H9 (cell line): ENCODE data around the gene SEC61B. TPM values are rescaled to one million over a fixed set of nuclear protein-coding genes. Genes with fewer than 3 reads are reported as not detected.

Experiments used
- DNase-seq: peaks from one replicate; pipeline ENCODE4 v3.0.0-alpha.2; 2017
- H2AFZ ChIP-seq: one replicate; pipeline ENCODE4 v1.6.1; 2013; ENCODE audit warnings: mild to moderate bottlenecking, low read length, control low read depth, moderate library complexity
- H2AK5ac ChIP-seq: 2 replicates; pipeline ENCODE4 v1.6.1; 2013; ENCODE audit warnings: low read length, control low read depth, mixed read lengths; ENCODE audit not compliant: insufficient read length
- H2BK120ac ChIP-seq: one replicate; pipeline ENCODE4 v1.6.1; 2013; ENCODE audit warnings: low read depth, mild to moderate bottlenecking, low read length, control low read depth, inconsistent platforms; ENCODE audit not compliant: poor library complexity, severe bottlenecking
- H2BK12ac ChIP-seq: 2 replicates; pipeline ENCODE4 v1.6.1; 2013; ENCODE audit warnings: low read length, control low read depth, mixed read lengths, low read depth; ENCODE audit not compliant: insufficient read length
- H2BK15ac ChIP-seq: 2 replicates; pipeline ENCODE4 v1.6.1; 2013; ENCODE audit warnings: low read depth, low read length, control low read depth
- H2BK20ac ChIP-seq: one replicate; pipeline ENCODE4 v1.6.1; 2013; ENCODE audit warnings: low read depth, mild to moderate bottlenecking, low read length, control low read depth, inconsistent platforms; ENCODE audit not compliant: poor library complexity, severe bottlenecking
- H2BK5ac ChIP-seq: 2 replicates; pipeline ENCODE4 v1.6.1; 2013; ENCODE audit warnings: low read length, control low read depth, mixed read lengths; ENCODE audit not compliant: insufficient read length
- H3K14ac ChIP-seq: 2 replicates; pipeline ENCODE4 v1.6.1; 2013; ENCODE audit warnings: low read length, control low read depth; ENCODE audit not compliant: insufficient read depth
- H3K18ac ChIP-seq: 2 replicates; pipeline ENCODE4 v1.6.1; 2013; ENCODE audit warnings: low read depth, mild to moderate bottlenecking, mixed read lengths, low read length, control low read depth; ENCODE audit not compliant: insufficient read length
- H3K23ac ChIP-seq: 2 replicates; pipeline ENCODE4 v1.6.1; 2013; ENCODE audit warnings: low read length, control low read depth, mixed read lengths, low read depth; ENCODE audit not compliant: insufficient read length
- H3K23me2 ChIP-seq: 2 replicates; pipeline ENCODE4 v1.6.1; 2013; ENCODE audit warnings: low read depth, mild to moderate bottlenecking, mixed read lengths, low read length, control low read depth; ENCODE audit not compliant: insufficient read length, poor library complexity, severe bottlenecking
- H3K27ac ChIP-seq: 2 replicates; pipeline ENCODE4 v1.5.1; 2013; ENCODE audit warnings: low read length, control low read depth, mixed read lengths, low read depth; ENCODE audit not compliant: insufficient read length
- H3K27me3 ChIP-seq: 2 replicates; pipeline ENCODE4 v1.6.1; 2013; ENCODE audit warnings: low read length, control low read depth, inconsistent platforms; ENCODE audit not compliant: insufficient read depth
- H3K4ac ChIP-seq: 2 replicates; pipeline ENCODE4 v1.6.1; 2013; ENCODE audit warnings: low read depth, mild to moderate bottlenecking, control low read depth, inconsistent platforms, low read length, moderate library complexity
- H3K4me1 ChIP-seq: 2 replicates; pipeline ENCODE4 v1.6.1; 2013; ENCODE audit warnings: low read length, control low read depth, inconsistent platforms; ENCODE audit not compliant: insufficient read depth
- H3K4me2 ChIP-seq: 2 replicates; pipeline ENCODE4 v1.6.1; 2013; ENCODE audit warnings: low read length, control low read depth, mixed read lengths; ENCODE audit not compliant: insufficient read length, insufficient read depth
- H3K56ac ChIP-seq: 2 replicates; pipeline ENCODE4 v1.6.1; 2013; ENCODE audit warnings: low read depth, mild to moderate bottlenecking, mixed read lengths, low read length, control low read depth; ENCODE audit not compliant: insufficient read length
- H3K79me1 ChIP-seq: 2 replicates; pipeline ENCODE4 v1.6.1; 2013; ENCODE audit warnings: low read depth, mild to moderate bottlenecking, moderate library complexity, low read length, control low read depth, inconsistent platforms; ENCODE audit not compliant: insufficient read depth, poor library complexity, severe bottlenecking
- H3K79me2 ChIP-seq: 2 replicates; pipeline ENCODE4 v1.6.1; 2013; ENCODE audit warnings: low read length, control low read depth, inconsistent platforms; ENCODE audit not compliant: insufficient read depth
- H3K9ac ChIP-seq: 2 replicates; pipeline ENCODE4 v1.6.1; 2013; ENCODE audit warnings: low read length, control low read depth, mixed read lengths; ENCODE audit not compliant: insufficient read length; ENCODE audit errors: extremely low read depth
- H3K9me3 ChIP-seq: one replicate; pipeline ENCODE4 v1.6.1; 2013; ENCODE audit warnings: low read depth, low read length, inconsistent platforms; ENCODE audit not compliant: control insufficient read depth
- H3T11ph ChIP-seq: one replicate; pipeline ENCODE4 v1.6.1; 2013; ENCODE audit warnings: mild to moderate bottlenecking, low read length, control low read depth, inconsistent platforms
- H4K20me1 ChIP-seq: one replicate; pipeline ENCODE4 v1.6.1; 2013; ENCODE audit not compliant: control insufficient read depth, insufficient read length, insufficient read depth
- H4K5ac ChIP-seq: 2 replicates; pipeline ENCODE4 v1.6.1; 2013; ENCODE audit warnings: low read depth, mild to moderate bottlenecking, mixed read lengths, low read length, control low read depth; ENCODE audit not compliant: insufficient read length
- H4K8ac ChIP-seq: replicated peaks from 2 replicates; pipeline ENCODE4 v1.6.1; 2013; ENCODE audit warnings: low read length, control low read depth, mixed read lengths, low read depth; ENCODE audit not compliant: insufficient read length
- H4K91ac ChIP-seq: 2 replicates; pipeline ENCODE4 v1.6.1; 2013; ENCODE audit warnings: low read depth, mild to moderate bottlenecking, moderate library complexity, mixed read lengths, low read length, control low read depth; ENCODE audit not compliant: insufficient read length
- H3K27ac Mint-ChIP-seq, 3 experiments: 2 replicates in 2 of 3; 3 replicates in 1 of 3; pipeline ENCODE4 v1.8.0; 2020 to 2021; ENCODE audit warnings: mixed read lengths in 3 of 3, mild to moderate bottlenecking in 1 of 3, moderate library complexity in 1 of 3
- H3K27me3 Mint-ChIP-seq: 2 replicates; pipeline ENCODE4 v1.8.0; 2021; ENCODE audit warnings: low read depth, mild to moderate bottlenecking, moderate library complexity, mixed read lengths
- H3K36me3 Mint-ChIP-seq, 3 experiments: 2 replicates in 2 of 3; 3 replicates in 1 of 3; pipeline ENCODE4 v1.8.0; 2020 to 2021; ENCODE audit warnings: low read depth in 3 of 3, mixed read lengths in 3 of 3; ENCODE audit not compliant: insufficient read depth in 1 of 3
- H3K4me1 Mint-ChIP-seq, 2 experiments: 2 replicates each; pipeline ENCODE4 v1.8.0; 2020; ENCODE audit warnings: mixed read lengths in 2 of 2
- H3K4me3 Mint-ChIP-seq, 2 experiments: 2 replicates in 1 of 2; 3 replicates in 1 of 2; pipeline ENCODE4 v1.8.0; 2020 to 2021; ENCODE audit warnings: mild to moderate bottlenecking in 2 of 2, mixed read lengths in 2 of 2, moderate library complexity in 1 of 2
- H3K9me3 Mint-ChIP-seq, 2 experiments: 2 replicates in 1 of 2; 3 replicates in 1 of 2; pipeline ENCODE4 v1.8.0; 2020; ENCODE audit warnings: mild to moderate bottlenecking in 2 of 2, mixed read lengths in 2 of 2, moderate library complexity in 1 of 2
- CTCF ChIP-seq: fragments of 200-600 bp; sonication (generic); conservative IDR thresholded peaks from 3 replicates; pipeline ENCODE4 v1.8.0; 2021; ENCODE audit warnings: antibody characterized with exemption, mild to moderate bottlenecking
- WGBS: extraction: QIAGEN DNeasy Blood & Tissue Kit; methylation state at CpG from one replicate; pipeline ENCODE4 v1.1.7; 2013; ENCODE audit warnings: missing lambda C conversion rate, low lambda C conversion rate, mixed read lengths; ENCODE audit not compliant: insufficient read length; ENCODE audit errors: extremely low coverage; 5-methylcytosine and 5-hydroxymethylcytosine counted together
- total RNA-seq: library from RNA; stranded (reverse); gene quantifications from 2 replicates; pipeline ENCODE4 v1.2.1, GENCODE V29; 2021

SEC61B gene
- total RNA-seq, 1 experiment from 2014 or later: 142 TPM

GRCh38 chr9:99177576-99178366 is 44.3 kb upstream of the SEC61B start:
- Mint-ChIP-seq H3K36me3 (no peaks in the 10 kb centered on the region), H3K27me3 (peaks cover 2% of the 10 kb centered on the region; the same call in 1 of the 2 replicates), H3K9me3 (no peaks in the 10 kb centered on the region; a peak in 1 of 5 replicates), H3K4me3 (no peak overlapping the region), H3K27ac (peak overlapping the region in 1 of 3 experiments; percentile 37; a peak in 2 of 7 replicates), H3K4me1 (peaks cover 38 to 40% of the 10 kb centered on the region in 2 experiments)
- no peak for TF ChIP-seq CTCF
- H3T11ph ChIP-seq: no peak overlapping the region
- H2BK120ac ChIP-seq: no peak overlapping the region
- no peaks in the 10 kb centered on the region for H4K20me1 ChIP-seq
- H3K23me2 ChIP-seq: no peaks in the 10 kb centered on the region
- no peak overlapping the region for H3K14ac ChIP-seq
- no peaks in the 10 kb centered on the region for H3K79me2 ChIP-seq
- no peak overlapping the region for H2AK5ac ChIP-seq
- no peak overlapping the region for H3K4ac ChIP-seq
- no peak overlapping the region for H3K56ac ChIP-seq
- no peak overlapping the region for H2BK12ac ChIP-seq
- H3K27me3 ChIP-seq: no peaks in the 10 kb centered on the region
- H4K8ac ChIP-seq: no peak overlapping the region
- no peak overlapping the region for H3K4me2 ChIP-seq
- H4K5ac ChIP-seq: no peak overlapping the region
- no peak overlapping the region for H2AFZ ChIP-seq
- whole genome bisulfite sequencing: no CpG with 5 or more reads among the region's 8 CpGs
- H3K18ac ChIP-seq: no peak overlapping the region
- H3K9me3 ChIP-seq: no peaks in the 10 kb centered on the region
- H3K79me1 ChIP-seq: no peaks in the 10 kb centered on the region
- DNase-seq: no peak
- H4K91ac ChIP-seq: no peak overlapping the region
- no peak overlapping the region for H3K23ac ChIP-seq
- no peak overlapping the region for H2BK15ac ChIP-seq
- no peak overlapping the region for H2BK5ac ChIP-seq
- H3K27ac ChIP-seq: no peak overlapping the region
- no peaks in the 10 kb centered on the region; the same call in 1 of the 2 replicates for H3K4me1 ChIP-seq
- no peak overlapping the region for H3K9ac ChIP-seq
- H2BK20ac ChIP-seq: no peak overlapping the region
